K562 (cell line): ENCODE measurements around the gene ETS2. TPM values are rescaled to one million over a fixed set of nuclear protein-coding genes. Genes with fewer than 3 reads are reported as not detected.

Experiments used
- CREM ChIP-seq: IDR thresholded peaks from 2 replicates; pipeline ENCODE4 v1.6.1; 2014; ENCODE audit warnings: antibody characterized with exemption, low read depth
- MBD2 ChIP-seq: sonication (generic); IDR thresholded peaks from 2 replicates; pipeline ENCODE4 v1.6.1; 2016; ENCODE audit warnings: low read depth, borderline replicate concordance
- NCOR1 ChIP-seq: fragments of 450-650 bp; IDR thresholded peaks from 2 replicates; pipeline ENCODE4 v1.6.1; 2016; ENCODE audit warnings: mild to moderate bottlenecking, moderate library complexity
- NFXL1 ChIP-seq: fragments of 450-650 bp; formaldehyde crosslinking; IDR thresholded peaks from 2 replicates; pipeline ENCODE4 v1.4.0; 2021; ENCODE audit warnings: mild to moderate bottlenecking
- POLR3G ChIP-seq: IDR thresholded peaks from 2 replicates; pipeline ENCODE4 v1.6.1; 2011; ENCODE audit not compliant: insufficient read length, insufficient replicate concordance; ENCODE audit errors: extremely low read depth
- SMARCE1 ChIP-seq: fragments of 450-650 bp; IDR thresholded peaks from 2 replicates; pipeline ENCODE4 v1.7.1; 2016; ENCODE audit warnings: mild to moderate bottlenecking
- SOX6 ChIP-seq: fragments of 450-650 bp; IDR thresholded peaks from 2 replicates; pipeline ENCODE4 v1.6.1; 2014; ENCODE audit warnings: mild to moderate bottlenecking
- SRSF9 ChIP-seq: fragments of 200-400 bp; formaldehyde crosslinking; IDR thresholded peaks from 2 replicates; pipeline ENCODE4 v1.6.1; 2017; ENCODE audit warnings: low read depth, low read length, borderline replicate concordance
- TRIM24 ChIP-seq, 2 experiments: fragments of 450-650 bp; IDR thresholded peaks; 2 replicates each; pipeline ENCODE4 v1.6.1; 2016
- ZNF146 ChIP-seq: IDR thresholded peaks from one replicate; pipeline ENCODE4 v1.6.1; 2018; ENCODE audit warnings: missing compliant biosample characterization; ENCODE audit not compliant: unreplicated experiment
- ZNF175 ChIP-seq: fragments of 200-800 bp; sonication (Bioruptor generic); IDR thresholded peaks from 2 replicates; pipeline ENCODE4 v1.6.1; 2016; ENCODE audit warnings: low read depth, mild to moderate bottlenecking, missing genetic modification characterization, missing compliant biosample characterization
- ZNF24 ChIP-seq: fragments of 450-650 bp; IDR thresholded peaks from 2 replicates; pipeline ENCODE4 v1.6.1; 2016
- ZNF778 ChIP-seq: fragments of 450-650 bp; formaldehyde crosslinking; IDR thresholded peaks from 2 replicates; pipeline ENCODE4 v1.4.0; 2020; ENCODE audit warnings: mild to moderate bottlenecking, moderate library complexity
- polyA plus RNA-seq, 8 experiments: library from polyadenylated mRNA; depleted of rRNA in 4 of 8; stranded (reverse) in 5 of 8; unstranded in 3 of 8; fragments of >200 nt; fragmentation: Nextera tagmentation in 2 of 8; fragmentation: Illumina TruSeq in 1 of 8; extraction: Ambion mirVana in 2 of 8; extraction: Trizol in 1 of 8; gene quantifications; 2 replicates each; pipeline versions ENCODE4 v1.2.1 to v1.2.3, GENCODE V29; 2011 to 2014; ENCODE audit warnings: inconsistent platforms in 1 of 8, missing spikeins in 1 of 8
- total RNA-seq, 7 experiments: library from RNA; depleted of rRNA in 6 of 7; stranded (reverse); fragments of >200 nt in 6 of 7; fragmentation: Illumina TruSeq in 2 of 7; extraction: Trizol in 2 of 7; gene quantifications; 2 replicates each; pipeline versions ENCODE4 v1.2.1 to v1.2.3, GENCODE V29; 2011 to 2021; ENCODE audit warnings: low replicate concordance in 1 of 7
- TF ChIP-seq, protein P1 (sequence below): fragments of 450-650 bp; conservative IDR thresholded peaks from 2 replicates; pipeline ENCODE4 v1.6.1; 2016; ENCODE audit warnings: missing genetic modification characterization, low read depth, mild to moderate bottlenecking, missing compliant biosample characterization, moderate library complexity
- TF ChIP-seq, protein P2 (sequence below): fragments of 450-650 bp; IDR thresholded peaks from 2 replicates; pipeline ENCODE4 v1.6.1; 2016; ENCODE audit warnings: antibody characterized with exemption
- TF ChIP-seq, protein P3 (sequence below): fragments of 200-400 bp; formaldehyde crosslinking; IDR thresholded peaks from 2 replicates; pipeline ENCODE4 v1.6.1; 2017; ENCODE audit warnings: mild to moderate bottlenecking, low read depth, low read length, moderate library complexity
- TF ChIP-seq, protein P4 (sequence below): fragments of 450-650 bp; formaldehyde crosslinking; conservative IDR thresholded peaks from 2 replicates; pipeline ENCODE4 v1.4.0; 2022; ENCODE audit warnings: mild to moderate bottlenecking, missing genetic modification characterization
- TF ChIP-seq, protein P5 (sequence below): sonication (generic); formaldehyde crosslinking; IDR thresholded peaks from 2 replicates; pipeline ENCODE4 v1.8.1; 2023; ENCODE audit warnings: mild to moderate bottlenecking, missing genetic modification reagents
- TF ChIP-seq, protein P6 (sequence below): fragments of 250-450 bp; sonication (Bioruptor Pico); IDR thresholded peaks from 2 replicates; pipeline ENCODE4 v1.8.0; 2021; ENCODE audit warnings: moderate library complexity, mild to moderate bottlenecking, inconsistent platforms

ETS2 gene
- total and polyA plus RNA-seq, 9 of the 15 experiments (the other 6 are each of a cell fraction or from before 2014, with no cell fraction given), result 1.7 to 24.4 (median 12.2) TPM

DNA sequence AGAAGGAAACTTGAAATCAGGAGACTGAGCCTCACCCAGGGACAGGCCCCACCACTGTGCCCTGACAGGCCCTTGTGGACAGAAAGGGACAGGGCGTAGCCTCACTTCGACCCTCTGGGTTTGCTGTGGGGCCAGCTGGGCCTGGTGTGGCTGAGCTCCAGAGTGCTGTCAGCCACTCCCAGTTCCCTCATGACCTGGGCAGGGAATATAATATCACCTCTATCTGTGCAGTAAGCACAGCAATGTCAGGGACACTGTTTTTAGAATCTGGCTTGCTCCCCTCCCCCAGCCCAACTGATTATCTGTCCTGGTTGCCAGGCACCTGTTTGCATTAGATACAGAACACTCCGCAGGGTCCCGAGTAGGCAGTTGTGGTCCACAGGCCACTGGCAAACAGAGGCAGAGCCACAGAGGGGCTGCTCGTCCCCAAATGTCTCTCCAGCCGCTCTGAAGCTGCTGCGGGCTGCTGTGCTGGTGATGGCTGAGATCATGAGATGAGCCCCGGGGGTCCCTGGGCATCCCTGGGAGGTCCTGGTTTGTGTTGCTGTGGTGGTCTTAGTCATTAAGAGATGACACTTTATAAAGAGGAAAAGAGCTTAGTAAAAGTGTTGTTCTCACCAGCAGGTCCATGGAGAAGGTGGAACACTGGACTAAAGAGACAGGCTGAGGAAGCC lies 51.6 kb downstream of the ETS2 start (continued):
- TF ChIP-seq TRIM24 (IDR thresholded peaks at IDR 0.05), result 0 out of 4 replicates have a peak, but pooled peaks of 1 of the 2 experiments have one; percentile 32
- TF ChIP-seq ZNF175, result 0 out of 2 replicates have a peak, but pooled peaks have one; percentile 49
- 0 out of 2 replicates have a peak, but pooled peaks have one; percentile 31 for TF ChIP-seq SOX6
- TF ChIP-seq, protein P1, sequence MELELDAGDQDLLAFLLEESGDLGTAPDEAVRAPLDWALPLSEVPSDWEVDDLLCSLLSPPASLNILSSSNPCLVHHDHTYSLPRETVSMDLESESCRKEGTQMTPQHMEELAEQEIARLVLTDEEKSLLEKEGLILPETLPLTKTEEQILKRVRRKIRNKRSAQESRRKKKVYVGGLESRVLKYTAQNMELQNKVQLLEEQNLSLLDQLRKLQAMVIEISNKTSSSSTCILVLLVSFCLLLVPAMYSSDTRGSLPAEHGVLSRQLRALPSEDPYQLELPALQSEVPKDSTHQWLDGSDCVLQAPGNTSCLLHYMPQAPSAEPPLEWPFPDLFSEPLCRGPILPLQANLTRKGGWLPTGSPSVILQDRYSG (tag), result 0 out of 2 replicates have a peak, but pooled peaks have one; percentile 17
- no peak for TF ChIP-seq ZNF24
- no peak for TF ChIP-seq CREM
- no peak for TF ChIP-seq NFXL1
- TF ChIP-seq, protein P2, sequence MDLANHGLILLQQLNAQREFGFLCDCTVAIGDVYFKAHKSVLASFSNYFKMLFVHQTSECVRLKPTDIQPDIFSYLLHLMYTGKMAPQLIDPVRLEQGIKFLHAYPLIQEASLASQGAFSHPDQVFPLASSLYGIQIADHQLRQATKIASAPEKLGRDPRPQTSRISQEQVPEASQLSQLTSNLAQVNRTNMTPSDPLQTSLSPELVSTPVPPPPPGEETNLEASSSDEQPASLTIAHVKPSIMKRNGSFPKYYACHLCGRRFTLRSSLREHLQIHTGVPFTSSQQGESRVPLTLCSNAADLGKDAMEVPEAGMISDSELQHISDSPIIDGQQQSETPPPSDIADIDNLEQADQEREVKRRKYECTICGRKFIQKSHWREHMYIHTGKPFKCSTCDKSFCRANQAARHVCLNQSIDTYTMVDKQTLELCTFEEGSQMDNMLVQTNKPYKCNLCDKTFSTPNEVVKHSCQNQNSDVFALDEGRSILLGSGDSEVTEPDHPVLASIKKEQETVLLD, result no peak
- TF ChIP-seq, protein P3, sequence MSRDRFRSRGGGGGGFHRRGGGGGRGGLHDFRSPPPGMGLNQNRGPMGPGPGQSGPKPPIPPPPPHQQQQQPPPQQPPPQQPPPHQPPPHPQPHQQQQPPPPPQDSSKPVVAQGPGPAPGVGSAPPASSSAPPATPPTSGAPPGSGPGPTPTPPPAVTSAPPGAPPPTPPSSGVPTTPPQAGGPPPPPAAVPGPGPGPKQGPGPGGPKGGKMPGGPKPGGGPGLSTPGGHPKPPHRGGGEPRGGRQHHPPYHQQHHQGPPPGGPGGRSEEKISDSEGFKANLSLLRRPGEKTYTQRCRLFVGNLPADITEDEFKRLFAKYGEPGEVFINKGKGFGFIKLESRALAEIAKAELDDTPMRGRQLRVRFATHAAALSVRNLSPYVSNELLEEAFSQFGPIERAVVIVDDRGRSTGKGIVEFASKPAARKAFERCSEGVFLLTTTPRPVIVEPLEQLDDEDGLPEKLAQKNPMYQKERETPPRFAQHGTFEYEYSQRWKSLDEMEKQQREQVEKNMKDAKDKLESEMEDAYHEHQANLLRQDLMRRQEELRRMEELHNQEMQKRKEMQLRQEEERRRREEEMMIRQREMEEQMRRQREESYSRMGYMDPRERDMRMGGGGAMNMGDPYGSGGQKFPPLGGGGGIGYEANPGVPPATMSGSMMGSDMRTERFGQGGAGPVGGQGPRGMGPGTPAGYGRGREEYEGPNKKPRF, result no peak
- TF ChIP-seq, protein P4, sequence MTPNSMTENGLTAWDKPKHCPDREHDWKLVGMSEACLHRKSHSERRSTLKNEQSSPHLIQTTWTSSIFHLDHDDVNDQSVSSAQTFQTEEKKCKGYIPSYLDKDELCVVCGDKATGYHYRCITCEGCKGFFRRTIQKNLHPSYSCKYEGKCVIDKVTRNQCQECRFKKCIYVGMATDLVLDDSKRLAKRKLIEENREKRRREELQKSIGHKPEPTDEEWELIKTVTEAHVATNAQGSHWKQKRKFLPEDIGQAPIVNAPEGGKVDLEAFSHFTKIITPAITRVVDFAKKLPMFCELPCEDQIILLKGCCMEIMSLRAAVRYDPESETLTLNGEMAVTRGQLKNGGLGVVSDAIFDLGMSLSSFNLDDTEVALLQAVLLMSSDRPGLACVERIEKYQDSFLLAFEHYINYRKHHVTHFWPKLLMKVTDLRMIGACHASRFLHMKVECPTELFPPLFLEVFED (CRISPR knock-in tag), result no peak
- no peak for TF ChIP-seq ZNF146 (CRISPR knock-in tag)
- TF ChIP-seq ZNF778 (CRISPR knock-in tag), result no peak
- TF ChIP-seq MBD2, result no peak
- TF ChIP-seq SRSF9, result no peak
- TF ChIP-seq, protein P5, sequence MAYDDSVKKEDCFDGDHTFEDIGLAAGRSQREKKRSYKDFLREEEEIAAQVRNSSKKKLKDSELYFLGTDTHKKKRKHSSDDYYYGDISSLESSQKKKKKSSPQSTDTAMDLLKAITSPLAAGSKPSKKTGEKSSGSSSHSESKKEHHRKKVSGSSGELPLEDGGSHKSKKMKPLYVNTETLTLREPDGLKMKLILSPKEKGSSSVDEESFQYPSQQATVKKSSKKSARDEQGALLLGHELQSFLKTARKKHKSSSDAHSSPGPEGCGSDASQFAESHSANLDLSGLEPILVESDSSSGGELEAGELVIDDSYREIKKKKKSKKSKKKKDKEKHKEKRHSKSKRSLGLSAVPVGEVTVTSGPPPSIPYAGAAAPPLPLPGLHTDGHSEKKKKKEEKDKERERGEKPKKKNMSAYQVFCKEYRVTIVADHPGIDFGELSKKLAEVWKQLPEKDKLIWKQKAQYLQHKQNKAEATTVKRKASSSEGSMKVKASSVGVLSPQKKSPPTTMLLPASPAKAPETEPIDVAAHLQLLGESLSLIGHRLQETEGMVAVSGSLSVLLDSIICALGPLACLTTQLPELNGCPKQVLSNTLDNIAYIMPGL (CRISPR knock-in tag), result no peak
- TF ChIP-seq NCOR1, result peak; percentile 50; the same call in 1 of the 2 replicates
- TF ChIP-seq, protein P6, sequence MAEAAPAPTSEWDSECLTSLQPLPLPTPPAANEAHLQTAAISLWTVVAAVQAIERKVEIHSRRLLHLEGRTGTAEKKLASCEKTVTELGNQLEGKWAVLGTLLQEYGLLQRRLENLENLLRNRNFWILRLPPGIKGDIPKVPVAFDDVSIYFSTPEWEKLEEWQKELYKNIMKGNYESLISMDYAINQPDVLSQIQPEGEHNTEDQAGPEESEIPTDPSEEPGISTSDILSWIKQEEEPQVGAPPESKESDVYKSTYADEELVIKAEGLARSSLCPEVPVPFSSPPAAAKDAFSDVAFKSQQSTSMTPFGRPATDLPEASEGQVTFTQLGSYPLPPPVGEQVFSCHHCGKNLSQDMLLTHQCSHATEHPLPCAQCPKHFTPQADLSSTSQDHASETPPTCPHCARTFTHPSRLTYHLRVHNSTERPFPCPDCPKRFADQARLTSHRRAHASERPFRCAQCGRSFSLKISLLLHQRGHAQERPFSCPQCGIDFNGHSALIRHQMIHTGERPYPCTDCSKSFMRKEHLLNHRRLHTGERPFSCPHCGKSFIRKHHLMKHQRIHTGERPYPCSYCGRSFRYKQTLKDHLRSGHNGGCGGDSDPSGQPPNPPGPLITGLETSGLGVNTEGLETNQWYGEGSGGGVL (CRISPR knock-in tag), result no peak
- TF ChIP-seq POLR3G, result no peak
- 0 out of 2 replicates have a peak, but pooled peaks have one; percentile 13 for TF ChIP-seq SMARCE1
